PC-9 (cell line): ENCODE data around the gene KCNG1.

Source experiments
- EZH2 ChIP-seq: fragments of 200-600 bp; sonication (generic); IDR thresholded peaks from 2 replicates; pipeline ENCODE4 v1.8.0; 2017; ENCODE audit warnings: antibody characterized with exemption, low read depth
- TF ChIP-seq, protein P1 (sequence below): fragments of 200-600 bp; sonication (generic); conservative IDR thresholded peaks from 2 replicates; pipeline ENCODE4 v1.6.1; 2017; ENCODE audit warnings: mixed run types, antibody characterized with exemption, mild to moderate bottlenecking, moderate library complexity

DNA sequence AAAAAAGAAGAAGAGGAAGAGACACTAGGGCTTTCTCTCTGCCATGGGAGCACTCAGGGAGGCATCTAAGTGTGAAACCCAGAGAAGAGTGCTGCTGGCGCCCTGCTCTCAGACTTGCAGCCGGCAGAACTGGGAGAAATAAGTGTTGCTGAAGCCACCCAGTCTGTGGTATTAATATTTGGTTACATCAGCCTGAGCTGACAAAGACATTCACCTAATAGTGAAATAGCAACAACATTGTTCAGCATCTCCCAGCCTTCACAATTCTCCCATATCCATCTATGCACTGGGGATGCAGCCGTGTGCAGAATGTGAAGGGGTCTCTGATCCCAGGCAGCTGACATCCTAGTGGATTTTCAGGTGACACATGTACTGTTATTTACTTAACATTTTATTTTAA is 12.0 kb downstream of the KCNG1 start:
- TF ChIP-seq, protein P1, sequence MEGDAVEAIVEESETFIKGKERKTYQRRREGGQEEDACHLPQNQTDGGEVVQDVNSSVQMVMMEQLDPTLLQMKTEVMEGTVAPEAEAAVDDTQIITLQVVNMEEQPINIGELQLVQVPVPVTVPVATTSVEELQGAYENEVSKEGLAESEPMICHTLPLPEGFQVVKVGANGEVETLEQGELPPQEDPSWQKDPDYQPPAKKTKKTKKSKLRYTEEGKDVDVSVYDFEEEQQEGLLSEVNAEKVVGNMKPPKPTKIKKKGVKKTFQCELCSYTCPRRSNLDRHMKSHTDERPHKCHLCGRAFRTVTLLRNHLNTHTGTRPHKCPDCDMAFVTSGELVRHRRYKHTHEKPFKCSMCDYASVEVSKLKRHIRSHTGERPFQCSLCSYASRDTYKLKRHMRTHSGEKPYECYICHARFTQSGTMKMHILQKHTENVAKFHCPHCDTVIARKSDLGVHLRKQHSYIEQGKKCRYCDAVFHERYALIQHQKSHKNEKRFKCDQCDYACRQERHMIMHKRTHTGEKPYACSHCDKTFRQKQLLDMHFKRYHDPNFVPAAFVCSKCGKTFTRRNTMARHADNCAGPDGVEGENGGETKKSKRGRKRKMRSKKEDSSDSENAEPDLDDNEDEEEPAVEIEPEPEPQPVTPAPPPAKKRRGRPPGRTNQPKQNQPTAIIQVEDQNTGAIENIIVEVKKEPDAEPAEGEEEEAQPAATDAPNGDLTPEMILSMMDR = no peak
- no peak for TF ChIP-seq EZH2
